T-helper 22 cell (primary cell): Measurements from ENCODE around the gene TLR9.

Experiments used
- DNase-seq: peaks from one replicate; pipeline ENCODE4 v3.0.0-alpha.2; 2020; ENCODE audit warnings: low read depth

Gene TLR9

DNA sequence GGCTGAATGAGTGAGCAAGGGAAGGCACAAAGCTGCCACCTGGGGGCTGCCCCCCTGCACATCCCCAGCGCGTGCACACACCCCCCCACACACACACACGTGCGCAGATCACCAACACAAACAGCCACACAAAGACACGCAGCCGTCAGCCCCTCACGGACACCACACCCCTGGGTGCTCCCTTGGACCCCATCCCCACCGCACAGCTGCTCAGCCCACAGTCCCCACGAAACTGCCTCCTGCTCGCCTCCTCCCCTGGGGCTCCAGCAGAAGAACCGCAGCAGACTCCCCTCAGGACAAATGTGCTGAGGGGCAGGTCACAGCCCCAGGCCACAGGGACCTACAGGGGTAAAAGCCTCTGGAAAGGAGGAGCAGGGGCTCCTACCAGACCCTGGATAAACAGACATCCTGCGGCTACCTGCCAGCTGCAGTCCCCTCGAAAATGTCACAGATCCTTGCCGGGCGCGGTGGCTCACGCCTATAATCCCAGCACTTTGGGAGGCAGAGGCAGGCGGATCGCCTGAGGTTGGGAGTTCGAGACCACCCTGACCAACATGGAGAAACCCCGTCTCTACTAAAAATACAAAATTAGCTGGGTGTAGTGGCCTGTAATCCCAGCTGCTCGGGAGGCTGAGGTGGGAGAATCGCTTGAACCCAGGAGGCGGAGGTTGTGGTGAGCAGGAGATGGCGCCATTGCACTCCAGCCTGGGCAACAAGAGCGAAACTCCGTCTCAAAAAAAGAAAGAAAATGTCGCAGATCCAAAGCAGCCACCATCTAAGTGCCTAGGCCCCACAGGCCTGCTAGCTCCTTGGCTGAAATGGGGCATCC lies 7.0 kb upstream of the TLR9 start:
- no peak for DNase-seq

DNA sequence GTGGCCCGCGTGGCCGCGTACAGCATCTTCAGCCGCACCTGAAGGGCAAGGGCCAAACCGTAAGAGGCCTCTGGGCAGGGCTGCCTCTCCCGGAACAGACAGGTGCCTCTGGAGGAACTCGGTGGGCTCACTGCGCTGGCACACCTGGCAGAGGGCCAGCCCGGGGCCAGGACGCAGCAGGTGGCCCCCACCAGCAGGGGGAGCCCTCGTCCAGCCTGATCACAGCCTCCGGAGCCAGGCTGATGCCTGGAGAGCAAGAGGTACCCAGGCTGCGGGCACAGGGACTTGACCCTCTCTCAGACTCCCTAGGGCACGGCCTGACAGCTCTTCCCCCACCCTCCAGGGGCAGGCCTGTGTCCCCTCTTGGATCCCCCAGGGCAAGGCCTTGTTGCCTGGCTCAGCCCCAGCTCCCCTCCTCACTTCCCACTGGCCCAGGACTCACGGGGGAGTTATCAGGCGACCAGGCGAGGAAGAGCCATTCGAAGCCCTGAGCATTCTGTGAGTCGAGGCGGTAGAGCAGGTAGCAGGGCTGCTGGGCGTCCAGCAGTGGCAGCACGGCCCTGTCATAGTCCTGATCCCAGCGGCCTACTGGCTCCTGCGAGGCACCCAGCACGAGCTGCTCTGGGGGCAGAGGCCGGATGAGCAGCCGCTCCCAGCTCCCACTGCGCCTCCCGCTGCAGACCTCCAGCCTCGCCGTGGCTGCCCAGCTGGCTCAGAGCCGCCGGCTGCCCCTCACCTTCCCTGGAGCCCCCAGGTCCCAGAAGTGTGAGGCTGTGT lies 6.2 kb upstream of the TLR9 start:
- DNase-seq: peak; percentile 67

DNA sequence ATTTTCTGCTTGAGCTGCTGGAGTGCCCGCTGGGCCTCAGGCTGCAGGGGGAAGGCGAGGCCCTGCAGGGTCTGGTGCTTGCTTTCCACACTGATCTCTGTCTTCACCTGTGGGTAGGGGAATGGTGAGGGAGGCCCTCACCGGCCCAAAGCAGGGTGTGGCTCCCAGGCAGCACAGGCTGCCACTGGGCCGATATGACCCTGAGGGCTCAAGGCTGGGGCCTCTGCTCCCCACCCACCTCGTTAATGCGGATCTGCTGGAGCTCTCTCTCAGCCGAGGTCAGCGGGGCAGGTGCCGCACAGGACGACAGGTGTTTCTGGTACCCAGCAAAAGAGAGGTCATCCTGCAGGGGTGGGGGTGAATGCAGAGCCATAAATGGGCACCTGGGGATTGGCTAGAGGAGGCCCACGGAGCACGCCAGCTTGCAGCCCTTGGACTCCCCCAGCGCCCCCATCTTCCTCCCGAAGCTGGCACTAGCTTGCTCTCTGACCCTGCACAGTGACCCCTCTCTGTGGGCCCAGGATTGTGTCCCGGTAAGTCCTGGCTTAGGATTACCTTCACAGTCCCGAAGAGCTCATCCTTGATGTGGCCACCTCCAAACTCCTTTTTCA lies 5.5 kb upstream of the TLR9 start:
- DNase-seq: no peak

DNA sequence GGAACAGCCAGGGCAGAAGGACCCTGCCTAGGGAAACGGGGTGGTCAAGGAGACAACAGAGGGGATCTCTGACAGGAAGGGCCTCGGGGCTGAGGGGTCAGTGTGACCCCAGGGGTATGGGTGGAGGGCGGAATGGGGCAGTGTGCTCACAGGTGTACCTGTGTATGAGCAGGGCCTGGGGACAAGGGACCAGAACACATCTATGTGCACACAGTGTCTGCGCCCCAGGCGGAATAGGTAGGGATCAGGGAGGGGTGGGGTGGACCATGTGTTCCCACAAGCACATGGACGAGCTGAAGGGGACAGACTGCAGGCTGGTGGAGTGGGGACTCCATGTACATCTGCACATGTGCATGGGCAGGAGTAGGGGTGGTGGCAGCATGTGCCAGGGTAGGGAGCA lies 5.0 kb upstream of the TLR9 start:
- DNase-seq: no peak

- no peak for DNase-seq
Measured at GRCh38 chr3:52229656-52230055, 4.2 kb upstream of the TLR9 start.

GRCh38 chr3:52228751-52229291 lies 3.4 kb upstream of the TLR9 start:
- no peak for DNase-seq

GRCh38 chr3:52228266-52228665 lies 2.8 kb upstream of the TLR9 start:
- DNase-seq: no peak

GRCh38 chr3:52227766-52228165 lies 2.3 kb upstream of the TLR9 start:
- DNase-seq: no peak

GRCh38 chr3:52227117-52227516 lies 1.7 kb upstream of the TLR9 start:
- no peak for DNase-seq

GRCh38 chr3:52226229-52226817 lies 878 bp upstream of the TLR9 start:
- DNase-seq: no peak

DNA sequence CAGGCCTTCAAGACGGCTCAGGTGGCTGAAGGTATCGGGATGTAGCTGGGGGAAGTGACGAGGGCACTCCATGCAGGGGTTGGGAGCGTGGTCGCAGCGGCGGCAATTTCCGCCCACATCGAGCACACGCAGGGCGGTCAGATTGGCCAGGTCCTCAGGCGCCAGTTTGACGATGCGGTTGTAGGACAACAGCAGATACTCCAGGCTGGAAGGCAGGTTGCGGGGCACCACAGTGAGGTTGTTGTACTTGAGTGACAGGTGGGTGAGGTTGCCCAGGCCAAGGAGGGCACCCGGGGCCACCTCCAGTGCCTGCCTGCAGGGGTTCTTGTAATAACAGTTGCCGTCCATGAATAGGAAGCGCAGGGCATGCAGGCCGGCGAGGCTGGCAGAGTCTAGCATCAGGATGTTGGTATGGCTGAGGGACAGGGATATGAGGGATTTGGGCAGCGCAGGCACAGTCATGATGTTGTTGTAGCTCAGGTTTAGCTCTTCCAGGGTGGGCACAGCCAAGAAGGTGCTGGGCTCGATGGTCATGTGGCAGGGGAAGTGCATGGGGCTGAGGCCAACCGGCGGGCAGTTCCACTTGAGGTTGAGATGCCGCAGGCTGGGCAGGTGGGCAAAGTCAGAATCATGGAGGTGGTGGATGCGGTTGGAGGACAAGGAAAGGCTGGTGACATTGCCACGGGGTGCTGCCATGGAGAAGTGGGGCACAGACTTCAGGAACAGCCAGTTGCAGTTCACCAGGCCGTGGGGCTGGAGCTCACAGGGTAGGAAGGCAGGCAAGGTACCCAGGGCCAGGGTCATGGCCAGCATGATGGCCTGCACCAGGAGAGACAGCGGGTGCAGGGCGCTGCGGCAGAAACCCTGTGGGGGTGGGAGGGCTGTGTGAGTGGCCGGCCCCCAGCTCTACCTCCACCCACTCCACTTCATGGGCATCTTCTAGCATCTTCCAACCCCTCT lies 1.7 kb downstream of the TLR9 start:
- no peak for DNase-seq

GRCh38 chr3:52222319-52223221 lies 2.9 kb downstream of the TLR9 start:
- DNase-seq: no peak

DNA sequence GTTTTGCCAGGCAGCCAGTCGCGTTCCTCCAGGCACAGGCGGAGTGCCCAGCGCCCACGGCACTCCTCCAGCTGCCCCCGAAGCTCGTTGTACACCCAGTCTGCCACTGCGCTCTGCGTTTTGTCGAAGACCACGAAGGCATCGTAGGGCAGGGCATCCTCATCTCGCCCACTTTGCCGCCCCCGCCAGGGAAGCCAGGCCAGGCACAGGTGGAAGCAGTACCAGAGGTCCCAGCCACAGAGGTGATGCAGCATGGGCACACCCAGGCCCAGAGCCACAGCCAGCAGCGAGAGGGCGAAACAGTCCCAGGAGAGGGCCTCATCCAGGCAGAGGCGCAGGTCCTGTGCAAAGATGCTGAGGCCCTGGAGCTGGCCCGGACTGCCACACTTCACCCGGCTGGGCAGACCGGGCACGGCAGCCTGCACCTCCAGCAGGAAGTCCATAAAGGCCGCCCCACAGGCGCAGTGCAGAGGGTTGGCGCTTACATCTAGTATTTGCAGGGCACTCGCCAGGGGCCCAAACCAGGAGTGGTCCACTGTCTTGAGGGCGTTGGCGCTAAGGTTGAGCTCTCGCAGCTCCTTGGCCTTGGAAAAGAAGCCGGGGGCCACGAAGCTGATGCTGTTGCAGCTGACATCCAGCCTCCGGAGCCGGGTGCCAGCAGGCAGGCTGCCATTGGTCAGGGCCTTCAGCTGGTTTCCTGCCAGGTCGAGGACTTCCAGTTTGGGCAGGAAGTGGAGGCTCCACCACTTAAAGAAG lies 3.7 kb downstream of the TLR9 start:
- DNase-seq: peak; percentile 62

DNA sequence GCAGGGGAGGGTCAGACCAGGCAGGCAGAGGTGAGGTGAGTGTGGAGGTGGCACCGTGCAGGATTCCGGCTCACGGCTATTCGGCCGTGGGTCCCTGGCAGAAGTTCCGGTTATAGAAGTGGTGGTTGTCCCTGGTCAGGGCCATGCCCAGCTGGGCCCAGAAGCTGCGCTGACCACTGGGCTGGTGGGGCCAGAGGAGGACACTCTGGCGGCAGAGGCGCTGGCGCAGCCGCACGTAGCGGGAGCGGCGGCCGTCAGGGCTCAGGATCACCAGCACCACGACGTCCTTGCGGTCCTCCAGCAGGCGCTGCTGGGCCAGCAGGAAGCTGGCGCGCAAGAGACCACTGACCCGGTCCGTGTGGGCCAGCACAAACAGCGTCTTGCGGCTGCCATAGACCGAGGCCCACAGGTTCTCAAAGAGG lies 4.3 kb downstream of the TLR9 start:
- DNase-seq: no peak

GRCh38 chr3:52220380-52221026 lies 4.9 kb downstream of the TLR9 start:
- peak; percentile 65 for DNase-seq

DNA sequence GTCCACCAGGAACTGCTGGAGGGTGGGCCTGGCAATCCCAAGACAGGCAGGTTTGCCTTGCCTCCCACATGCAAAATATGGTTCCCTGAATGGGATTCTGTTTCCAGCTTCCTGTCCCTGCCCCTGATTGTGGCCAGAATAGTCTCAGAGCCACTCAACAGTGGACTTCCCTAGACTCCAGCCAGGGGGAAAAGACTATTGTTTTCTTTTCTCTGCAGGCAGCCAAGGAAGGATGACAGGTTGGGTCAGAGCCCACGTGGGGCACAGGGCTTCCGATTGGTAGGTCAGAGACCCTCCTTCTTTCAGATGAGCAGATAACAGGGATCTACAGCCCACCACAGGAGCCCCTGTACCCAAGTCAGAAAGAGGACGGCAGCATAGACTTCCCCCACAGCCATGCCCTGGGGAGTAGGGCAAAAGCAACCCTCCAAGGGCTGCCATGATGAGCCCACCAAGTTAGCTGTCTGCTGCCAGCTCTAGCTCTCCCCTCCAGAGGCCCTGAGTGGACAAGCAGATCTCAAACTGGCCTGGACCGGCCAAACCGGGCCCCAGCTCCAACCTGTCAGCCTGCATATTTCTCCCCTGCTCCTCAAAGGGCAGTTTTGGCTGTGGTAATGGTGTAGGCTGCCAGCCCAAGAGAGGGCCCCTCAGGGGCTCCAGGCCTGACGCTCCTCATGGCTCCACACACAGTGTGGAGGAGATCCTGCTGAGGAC lies 6.4 kb downstream of the TLR9 start:
- no peak for DNase-seq

- DNase-seq: no peak
Measured at GRCh38 chr3:52218454-52218853, 7.0 kb downstream of the TLR9 start.

DNA sequence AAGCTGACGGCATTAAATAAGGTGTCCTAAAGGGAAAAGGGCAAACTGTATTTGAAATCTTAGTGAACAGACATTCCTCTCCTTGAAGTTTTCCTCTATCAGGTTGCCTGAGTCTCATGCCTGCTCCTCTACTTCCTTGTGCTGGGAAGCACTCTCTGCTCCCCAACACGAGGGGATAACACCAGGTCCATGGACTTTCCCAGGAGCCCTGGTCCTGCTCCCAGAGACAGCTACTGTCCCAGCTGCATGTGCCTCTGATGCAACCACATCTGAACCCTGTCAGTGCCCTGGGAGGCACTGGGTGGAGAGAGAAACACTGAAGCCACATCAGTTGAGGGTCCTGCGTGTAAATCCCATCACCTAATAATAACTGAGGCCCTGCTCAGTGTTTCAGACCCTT lies 7.4 kb downstream of the TLR9 start:
- no peak for DNase-seq
